GM21447 (cell line): ENCODE data around the gene CAMTA1.
"Not testable (repeated sequence)": the region's sequence is repeated elsewhere in the genome, so short reads cannot be mapped to it uniquely, and the experiment has no call there.

ENCODE experiments used
- ATAC-seq: cut with Tn5 transposase; IDR thresholded peaks from one replicate; pipeline ENCODE4 v1.9.1; 2021; ENCODE audit not compliant: unreplicated experiment

Gene CAMTA1

DNA sequence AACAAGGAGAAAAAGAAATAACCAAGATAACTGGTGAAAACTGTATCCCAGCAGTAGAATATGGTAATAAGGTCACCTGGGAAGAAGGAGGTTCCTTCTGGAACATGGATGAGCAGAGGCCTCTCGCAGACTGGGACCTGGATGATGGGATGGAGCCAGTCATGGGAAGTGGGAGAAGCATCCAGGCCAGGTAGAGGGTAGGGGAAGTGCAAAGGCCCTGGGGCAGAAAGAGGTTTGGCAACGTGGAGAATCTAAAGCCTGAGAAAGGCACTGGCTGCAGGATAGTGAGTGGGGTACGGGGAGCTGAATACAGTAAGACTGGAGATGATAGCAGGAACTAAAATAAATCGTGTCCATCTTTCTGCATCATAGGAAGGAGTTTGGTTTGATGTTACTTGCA, 889.7 kb downstream of the CAMTA1 start:
- no peak for ATAC-seq

DNA sequence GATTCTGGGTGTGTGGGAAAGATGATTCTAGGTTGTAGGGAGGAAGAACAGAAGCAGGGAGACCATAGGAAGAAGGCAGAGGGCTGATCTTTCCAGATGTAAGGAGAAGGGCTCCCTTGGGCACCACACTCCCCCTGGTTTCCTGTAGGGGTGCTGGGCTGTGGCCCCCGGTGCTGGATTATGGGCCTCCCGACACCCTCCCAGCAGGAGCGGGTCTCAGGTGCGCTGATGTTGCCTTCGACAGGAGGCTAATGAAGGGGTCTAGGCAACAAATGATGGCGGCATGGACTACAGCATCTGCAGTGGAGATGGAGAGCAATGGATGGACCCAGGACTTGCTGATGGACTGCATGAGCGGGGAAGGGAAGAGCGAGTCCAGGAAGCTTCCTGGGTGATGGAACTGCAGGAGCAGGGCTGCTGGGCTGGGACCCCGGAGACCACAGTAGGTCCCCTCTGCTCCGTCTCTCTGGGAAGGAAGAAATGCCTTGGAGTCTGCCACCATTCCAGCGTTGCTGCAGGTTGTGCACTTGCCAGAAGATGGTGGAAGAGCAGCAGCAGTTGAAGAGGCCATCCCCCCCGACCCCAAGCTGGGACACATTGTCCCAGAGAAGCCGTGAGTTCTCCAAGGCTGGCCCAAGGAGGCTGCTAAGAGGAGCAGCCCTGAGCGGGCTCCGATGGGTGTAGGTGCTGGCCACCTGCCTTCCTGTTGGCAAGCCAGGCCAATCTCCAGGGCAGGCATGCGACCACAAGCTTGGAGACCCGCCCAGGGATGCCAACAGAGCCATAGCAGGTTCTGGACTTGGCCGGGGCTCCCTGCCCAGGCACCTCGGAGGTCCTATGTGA, 890.4 kb downstream of the CAMTA1 start:
- ATAC-seq: no peak

- ATAC-seq: no peak
These were observed 891.2 kb downstream of the CAMTA1 start for GRCh38 chr1:7676274-7676945.

DNA sequence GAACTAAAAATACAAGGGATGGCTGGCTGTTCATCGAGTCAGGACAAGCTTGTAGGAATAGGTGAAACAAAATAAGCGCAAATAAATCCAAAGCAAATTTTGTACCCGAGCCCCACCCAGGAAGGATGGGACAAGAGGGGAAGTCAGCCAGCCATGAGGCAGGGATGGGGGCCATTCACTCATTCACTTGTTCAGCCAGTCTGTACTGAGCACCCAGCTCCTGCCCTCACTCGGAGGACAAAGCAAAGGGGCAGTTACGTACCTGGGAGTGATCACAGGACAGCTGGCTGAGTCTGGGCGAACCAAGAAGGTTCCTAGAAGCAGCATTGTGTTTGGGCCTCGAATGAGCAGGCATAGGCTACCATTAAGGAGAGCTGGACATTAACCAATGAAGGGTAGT, 891.9 kb downstream of the CAMTA1 start:
- ATAC-seq: no peak

GRCh38 chr1:7677815-7678214, 892.6 kb downstream of the CAMTA1 start:
- ATAC-seq: no peak

DNA sequence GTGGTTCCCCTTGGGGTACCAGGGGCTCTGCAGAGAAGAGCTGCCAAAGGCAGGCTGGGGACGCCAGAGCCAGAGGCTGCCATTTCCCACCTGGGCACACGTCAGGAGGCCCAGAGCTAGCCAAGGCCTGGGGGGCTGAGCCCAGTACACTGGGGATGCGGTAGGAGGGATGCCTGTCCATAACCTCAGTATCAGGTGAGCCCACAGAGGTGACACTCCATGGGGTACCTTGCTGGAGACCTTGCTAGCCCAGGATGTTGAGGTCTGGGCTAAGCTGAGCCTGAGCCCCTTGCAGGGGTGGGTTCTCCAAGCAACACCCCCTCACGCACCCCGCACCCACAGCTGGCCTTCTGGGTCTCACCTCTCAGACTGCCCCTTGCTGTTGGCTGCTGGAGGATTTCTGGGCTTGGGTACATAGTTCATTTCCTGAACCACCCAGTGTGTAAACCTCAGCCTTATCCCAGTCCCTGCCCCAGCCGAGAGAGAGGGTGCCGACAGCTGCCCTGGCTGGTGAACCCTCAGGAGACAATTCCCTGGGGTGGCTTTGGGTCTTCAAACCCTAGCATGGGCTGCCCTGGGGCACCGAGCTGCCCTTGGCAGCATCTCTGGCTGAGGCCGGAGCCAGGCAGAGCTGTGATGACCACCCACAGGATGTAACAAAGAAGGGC, 893.4 kb downstream of the CAMTA1 start:
- ATAC-seq: no peak

DNA sequence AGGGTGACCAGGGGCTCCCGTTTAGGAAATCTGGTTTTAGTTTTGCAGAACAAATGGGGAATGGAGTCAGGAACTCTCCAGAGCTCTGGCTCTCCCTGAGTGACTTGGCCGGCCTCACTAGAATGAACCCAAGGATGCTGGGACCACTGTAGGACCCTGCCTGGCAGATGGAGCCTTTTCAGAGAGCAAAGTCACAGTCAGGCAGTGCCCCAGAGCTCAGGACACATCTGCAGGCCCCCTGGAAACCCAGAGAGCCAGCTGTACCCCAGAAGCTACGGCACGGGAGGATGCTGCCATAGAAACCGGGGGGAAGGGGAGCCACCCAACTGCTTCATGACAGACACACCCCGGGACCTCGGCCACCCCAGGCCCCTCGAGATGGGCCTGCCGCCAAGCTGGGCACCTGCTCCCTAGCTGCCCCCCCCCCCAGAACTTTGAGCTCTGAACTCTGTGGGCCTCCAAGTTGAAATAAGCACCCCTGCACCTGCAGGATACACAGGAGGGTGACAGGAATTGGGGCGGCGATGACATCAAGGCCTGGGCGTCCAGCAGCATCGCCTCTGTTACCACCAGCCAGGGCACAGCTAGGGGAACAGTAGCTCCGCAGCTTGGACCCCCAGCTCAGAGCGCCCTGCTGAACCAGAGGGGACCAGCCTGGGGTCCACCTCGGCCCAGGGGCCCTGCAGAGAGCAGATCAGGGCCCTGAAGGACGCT, 894.1 kb downstream of the CAMTA1 start:
- ATAC-seq: no peak

GRCh38 chr1:7679873-7680206, 894.6 kb downstream of the CAMTA1 start:
- ATAC-seq: no peak

- no peak for ATAC-seq
These were observed 895.1 kb downstream of the CAMTA1 start for GRCh38 chr1:7680207-7680954.

GRCh38 chr1:7680955-7681268, 895.7 kb downstream of the CAMTA1 start:
- ATAC-seq: no peak

DNA sequence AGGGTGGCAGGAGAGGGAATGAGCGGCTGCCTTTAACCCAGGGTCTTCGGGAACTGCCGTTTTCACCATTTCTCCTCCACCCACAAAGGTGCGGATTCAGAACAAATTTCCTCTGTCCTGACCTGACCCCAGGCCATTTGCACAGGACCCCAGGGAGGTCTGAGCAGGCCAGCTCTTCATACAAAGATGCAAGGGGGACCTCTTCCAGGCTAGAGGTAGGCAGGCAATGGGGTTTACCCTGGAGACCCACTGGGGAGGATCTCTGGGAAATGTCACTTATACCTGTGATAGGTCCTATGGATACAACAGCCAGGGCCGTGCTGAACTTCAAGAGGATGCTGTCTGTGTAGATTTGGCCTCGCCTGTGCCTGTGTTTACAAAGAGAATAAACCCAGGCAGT, 896.1 kb downstream of the CAMTA1 start:
- ATAC-seq: no peak

GRCh38 chr1:7683521-7683920, 898.3 kb downstream of the CAMTA1 start:
- no peak for ATAC-seq

GRCh38 chr1:7684132-7684531, 898.9 kb downstream of the CAMTA1 start:
- no peak for ATAC-seq

DNA sequence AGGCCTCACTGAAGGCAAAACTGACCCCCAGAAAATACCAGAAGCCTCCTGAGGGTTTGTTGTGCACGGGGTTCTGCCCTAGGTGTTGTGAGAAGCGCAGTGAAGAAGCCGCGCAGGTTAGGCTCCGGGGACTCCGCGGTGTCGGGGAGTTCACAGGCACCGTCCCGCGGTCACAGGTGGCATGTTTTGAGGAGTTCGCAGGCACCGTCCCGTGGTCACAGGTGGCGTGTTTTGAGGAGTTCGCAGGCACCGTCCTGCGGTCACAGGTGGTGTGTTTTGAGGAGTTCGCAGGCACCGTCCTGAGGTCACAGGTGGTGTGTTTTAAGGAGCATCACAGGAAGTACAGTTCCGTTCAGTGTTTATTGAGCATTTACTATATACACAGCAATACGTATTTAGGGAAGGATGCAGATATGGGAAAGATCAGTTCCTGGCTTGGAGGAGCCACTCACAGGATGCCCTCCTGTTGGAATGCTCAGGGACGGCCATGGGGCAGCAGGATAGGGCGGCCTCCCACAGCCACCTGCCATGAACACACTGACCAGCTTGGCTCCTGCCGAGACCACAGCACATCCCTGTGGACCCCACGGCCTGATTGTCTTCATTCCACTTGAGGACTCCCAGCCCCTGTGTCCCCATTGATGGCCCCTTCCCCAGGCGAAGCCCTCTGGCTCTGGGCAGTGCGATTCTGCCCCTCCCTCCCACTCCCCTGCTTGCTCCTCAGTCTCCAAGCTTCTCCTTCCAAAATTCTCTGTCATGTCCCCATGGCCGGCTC, 899.8 kb downstream of the CAMTA1 start:
- ATAC-seq: no peak

GRCh38 chr1:7686301-7686850, 901.1 kb downstream of the CAMTA1 start:
- no peak for ATAC-seq

GRCh38 chr1:7687411-7687810, 902.2 kb downstream of the CAMTA1 start:
- no peak for ATAC-seq

- no peak for ATAC-seq
These were observed 903.4 kb downstream of the CAMTA1 start for GRCh38 chr1:7688659-7689058.

DNA sequence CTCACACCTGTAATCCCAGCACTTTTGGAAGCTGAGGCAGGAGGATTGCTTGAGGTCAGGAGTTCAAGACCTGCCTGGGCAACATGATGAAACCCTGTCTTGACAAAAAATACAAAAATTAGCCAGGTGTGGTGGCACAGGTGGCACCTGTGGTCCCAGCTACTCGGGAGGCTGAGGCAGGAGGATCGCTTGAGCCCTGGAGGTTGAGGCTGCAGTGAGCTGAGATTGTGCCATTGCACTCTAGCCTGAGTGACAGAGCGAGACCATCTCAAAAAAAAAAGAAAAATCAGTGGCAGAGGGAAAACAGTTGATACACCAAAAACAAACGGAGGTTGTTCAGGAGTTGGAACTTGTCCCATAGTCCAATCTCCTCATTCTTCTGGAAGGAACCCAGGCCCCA, 904.1 kb downstream of the CAMTA1 start:
- not testable (repeated sequence) for ATAC-seq

DNA sequence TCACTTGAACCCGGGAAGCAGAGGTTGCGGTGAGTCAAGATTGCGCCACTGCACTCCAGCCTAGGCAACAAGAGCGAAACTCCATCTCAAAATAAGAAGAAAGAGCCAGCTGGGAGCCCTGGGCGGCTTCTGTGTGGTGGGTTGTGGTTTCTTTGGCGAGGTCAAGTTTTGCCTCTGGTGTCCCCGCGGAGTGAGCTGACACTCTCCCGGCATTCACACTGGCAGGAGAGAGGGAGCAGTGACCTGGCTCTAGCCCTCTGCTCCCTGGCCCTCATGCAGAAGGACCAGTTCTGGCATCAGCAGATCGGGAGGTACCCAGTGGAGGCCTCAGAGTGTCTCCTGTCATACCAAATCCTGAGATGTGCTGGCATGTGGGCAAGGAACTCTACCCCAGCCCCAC, 904.8 kb downstream of the CAMTA1 start:
- no peak for ATAC-seq
